HEK293 (cell line): Measurements from ENCODE around the gene ATP5MC3.

ENCODE experiments used
- GLIS1 ChIP-seq: fragments of 450-650 bp; formaldehyde crosslinking; IDR thresholded peaks from 2 replicates; pipeline ENCODE4 v1.5.1; 2016; ENCODE audit warnings: missing biosample characterization, missing genetic modification characterization
- KLF1 ChIP-seq: fragments of 450-650 bp; formaldehyde crosslinking; IDR thresholded peaks from 2 replicates; pipeline ENCODE4 v1.5.1; 2016; ENCODE audit warnings: missing biosample characterization, missing genetic modification characterization
- ZBTB1 ChIP-seq: fragments of 450-650 bp; formaldehyde crosslinking; IDR thresholded peaks from 2 replicates; pipeline ENCODE4 v1.5.1; 2016; ENCODE audit warnings: missing biosample characterization, missing genetic modification characterization
- ZNF112 ChIP-seq: fragments of 450-650 bp; formaldehyde crosslinking; IDR thresholded peaks from 2 replicates; pipeline ENCODE4 v1.5.0; 2017; ENCODE audit warnings: missing biosample characterization, missing genetic modification characterization
- ZNF121 ChIP-seq: fragments of 450-650 bp; formaldehyde crosslinking; IDR thresholded peaks from 2 replicates; pipeline ENCODE4 v1.5.1; 2016; ENCODE audit warnings: missing biosample characterization, missing genetic modification characterization
- ZNF157 ChIP-seq: fragments of 450-650 bp; formaldehyde crosslinking; IDR thresholded peaks from 2 replicates; pipeline ENCODE4 v1.5.1; 2016; ENCODE audit warnings: missing biosample characterization, missing genetic modification characterization
- ZNF214 ChIP-seq: fragments of 450-650 bp; formaldehyde crosslinking; IDR thresholded peaks from 2 replicates; pipeline ENCODE4 v1.5.1; 2017; ENCODE audit warnings: missing biosample characterization, mild to moderate bottlenecking, missing genetic modification characterization, borderline replicate concordance
- ZNF341 ChIP-seq: fragments of 450-650 bp; formaldehyde crosslinking; IDR thresholded peaks from 2 replicates; pipeline ENCODE4; 2016; ENCODE audit warnings: low read depth, missing biosample characterization, missing genetic modification characterization
- ZNF416 ChIP-seq: fragments of 450-650 bp; formaldehyde crosslinking; IDR thresholded peaks from 2 replicates; pipeline ENCODE4 v1.5.1; 2016; ENCODE audit warnings: missing biosample characterization, missing genetic modification characterization
- ZNF426 ChIP-seq: fragments of 450-650 bp; formaldehyde crosslinking; IDR thresholded peaks from 2 replicates; pipeline ENCODE4 v1.5.1; 2017; ENCODE audit warnings: missing biosample characterization, missing genetic modification characterization, mild to moderate bottlenecking, inconsistent platforms, moderate library complexity
- ZNF548 ChIP-seq: fragments of 450-650 bp; formaldehyde crosslinking; IDR thresholded peaks from 2 replicates; pipeline ENCODE4 v1.5.1; 2016; ENCODE audit warnings: missing biosample characterization, missing genetic modification characterization
- ZNF560 ChIP-seq: fragments of 450-650 bp; formaldehyde crosslinking; IDR thresholded peaks from 2 replicates; pipeline ENCODE4 v1.5.1; 2017; ENCODE audit warnings: missing biosample characterization, missing genetic modification characterization, borderline replicate concordance
- ZNF596 ChIP-seq: fragments of 450-650 bp; IDR thresholded peaks from 2 replicates; pipeline ENCODE4 v1.5.0; 2018; ENCODE audit warnings: missing biosample characterization, mild to moderate bottlenecking, missing genetic modification characterization, moderate library complexity
- ZNF621 ChIP-seq: fragments of 450-650 bp; formaldehyde crosslinking; IDR thresholded peaks from 2 replicates; pipeline ENCODE4 v1.5.1; 2017; ENCODE audit warnings: missing biosample characterization, missing genetic modification characterization
- ZNF658 ChIP-seq: fragments of 450-650 bp; formaldehyde crosslinking; IDR thresholded peaks from 2 replicates; pipeline ENCODE4; 2016; ENCODE audit warnings: missing biosample characterization, missing genetic modification characterization
- TF ChIP-seq, protein P1 (sequence below): fragments of 450-650 bp; formaldehyde crosslinking; IDR thresholded peaks from 2 replicates; pipeline ENCODE4 v1.5.1; 2016; ENCODE audit warnings: missing biosample characterization, missing genetic modification characterization
- TF ChIP-seq, protein P2 (sequence below): fragments of 450-650 bp; formaldehyde crosslinking; IDR thresholded peaks from 2 replicates; pipeline ENCODE4 v1.5.1; 2016; ENCODE audit warnings: missing biosample characterization, missing genetic modification characterization, borderline replicate concordance
- TF ChIP-seq, protein P3 (sequence below): fragments of 450-650 bp; formaldehyde crosslinking; IDR thresholded peaks from 2 replicates; pipeline ENCODE4 v1.5.0; 2017; ENCODE audit warnings: missing biosample characterization, missing genetic modification characterization, borderline replicate concordance
- TF ChIP-seq, protein P4 (sequence below): fragments of 450-650 bp; formaldehyde crosslinking; conservative IDR thresholded peaks from 2 replicates; pipeline ENCODE4 v1.5.1; 2016; ENCODE audit warnings: low read depth, missing biosample characterization, missing genetic modification characterization
- TF ChIP-seq, protein P5 (sequence below): fragments of 450-650 bp; formaldehyde crosslinking; IDR thresholded peaks from 2 replicates; pipeline ENCODE4 v1.5.1; 2016; ENCODE audit warnings: missing biosample characterization, missing genetic modification characterization
- TF ChIP-seq, protein P6 (sequence below): fragments of 450-650 bp; formaldehyde crosslinking; IDR thresholded peaks from 2 replicates; pipeline ENCODE4 v1.5.1; 2016; ENCODE audit warnings: missing biosample characterization, missing genetic modification characterization

ATP5MC3 gene

DNA sequence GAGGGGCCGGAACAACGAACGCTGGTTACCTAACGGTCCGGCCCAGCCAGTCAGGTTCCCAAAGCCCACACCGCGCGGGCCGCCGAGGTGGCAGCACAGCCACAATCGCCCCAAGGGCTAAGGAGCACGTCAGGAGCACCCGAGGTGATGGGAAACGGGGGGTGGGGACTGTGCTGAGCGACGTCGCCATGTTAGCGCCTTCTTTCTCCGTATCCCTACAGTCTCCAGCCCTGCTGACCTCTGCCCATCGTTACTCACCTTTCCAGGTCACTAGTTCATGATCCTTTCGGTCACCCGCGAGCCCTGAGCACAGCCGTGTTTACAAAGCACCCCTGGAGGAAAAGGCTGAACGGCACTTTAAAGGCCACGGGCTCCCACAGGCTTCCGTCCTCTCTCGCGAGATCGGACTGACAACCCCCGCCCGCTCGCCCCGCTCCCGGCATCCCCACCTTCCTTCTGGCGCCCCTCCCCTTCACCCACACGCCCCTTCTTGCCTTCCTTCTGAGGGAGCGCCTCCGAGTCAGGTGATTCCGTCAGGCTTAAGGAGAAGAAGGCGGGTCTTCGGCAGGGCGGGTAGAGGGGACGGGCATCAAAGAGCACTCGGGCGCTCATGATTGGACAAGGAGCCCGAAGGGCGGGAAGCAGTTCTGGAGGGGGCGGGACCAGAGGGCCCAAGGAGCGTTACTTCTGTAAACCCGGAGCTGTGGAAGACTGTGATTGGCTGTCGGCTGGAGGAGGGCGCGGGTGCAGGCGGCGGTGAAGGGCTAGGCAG is 13.5 kb downstream of the ATP5MC3 start, which contains the start of gene ATF2 (continued):
- TF ChIP-seq, protein P1, sequence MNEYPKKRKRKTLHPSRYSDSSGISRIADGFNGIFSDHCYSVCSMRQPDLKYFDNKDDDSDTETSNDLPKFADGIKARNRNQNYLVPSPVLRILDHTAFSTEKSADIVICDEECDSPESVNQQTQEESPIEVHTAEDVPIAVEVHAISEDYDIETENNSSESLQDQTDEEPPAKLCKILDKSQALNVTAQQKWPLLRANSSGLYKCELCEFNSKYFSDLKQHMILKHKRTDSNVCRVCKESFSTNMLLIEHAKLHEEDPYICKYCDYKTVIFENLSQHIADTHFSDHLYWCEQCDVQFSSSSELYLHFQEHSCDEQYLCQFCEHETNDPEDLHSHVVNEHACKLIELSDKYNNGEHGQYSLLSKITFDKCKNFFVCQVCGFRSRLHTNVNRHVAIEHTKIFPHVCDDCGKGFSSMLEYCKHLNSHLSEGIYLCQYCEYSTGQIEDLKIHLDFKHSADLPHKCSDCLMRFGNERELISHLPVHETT (tag by site-specific recombination), result no peak
- TF ChIP-seq, protein P2, sequence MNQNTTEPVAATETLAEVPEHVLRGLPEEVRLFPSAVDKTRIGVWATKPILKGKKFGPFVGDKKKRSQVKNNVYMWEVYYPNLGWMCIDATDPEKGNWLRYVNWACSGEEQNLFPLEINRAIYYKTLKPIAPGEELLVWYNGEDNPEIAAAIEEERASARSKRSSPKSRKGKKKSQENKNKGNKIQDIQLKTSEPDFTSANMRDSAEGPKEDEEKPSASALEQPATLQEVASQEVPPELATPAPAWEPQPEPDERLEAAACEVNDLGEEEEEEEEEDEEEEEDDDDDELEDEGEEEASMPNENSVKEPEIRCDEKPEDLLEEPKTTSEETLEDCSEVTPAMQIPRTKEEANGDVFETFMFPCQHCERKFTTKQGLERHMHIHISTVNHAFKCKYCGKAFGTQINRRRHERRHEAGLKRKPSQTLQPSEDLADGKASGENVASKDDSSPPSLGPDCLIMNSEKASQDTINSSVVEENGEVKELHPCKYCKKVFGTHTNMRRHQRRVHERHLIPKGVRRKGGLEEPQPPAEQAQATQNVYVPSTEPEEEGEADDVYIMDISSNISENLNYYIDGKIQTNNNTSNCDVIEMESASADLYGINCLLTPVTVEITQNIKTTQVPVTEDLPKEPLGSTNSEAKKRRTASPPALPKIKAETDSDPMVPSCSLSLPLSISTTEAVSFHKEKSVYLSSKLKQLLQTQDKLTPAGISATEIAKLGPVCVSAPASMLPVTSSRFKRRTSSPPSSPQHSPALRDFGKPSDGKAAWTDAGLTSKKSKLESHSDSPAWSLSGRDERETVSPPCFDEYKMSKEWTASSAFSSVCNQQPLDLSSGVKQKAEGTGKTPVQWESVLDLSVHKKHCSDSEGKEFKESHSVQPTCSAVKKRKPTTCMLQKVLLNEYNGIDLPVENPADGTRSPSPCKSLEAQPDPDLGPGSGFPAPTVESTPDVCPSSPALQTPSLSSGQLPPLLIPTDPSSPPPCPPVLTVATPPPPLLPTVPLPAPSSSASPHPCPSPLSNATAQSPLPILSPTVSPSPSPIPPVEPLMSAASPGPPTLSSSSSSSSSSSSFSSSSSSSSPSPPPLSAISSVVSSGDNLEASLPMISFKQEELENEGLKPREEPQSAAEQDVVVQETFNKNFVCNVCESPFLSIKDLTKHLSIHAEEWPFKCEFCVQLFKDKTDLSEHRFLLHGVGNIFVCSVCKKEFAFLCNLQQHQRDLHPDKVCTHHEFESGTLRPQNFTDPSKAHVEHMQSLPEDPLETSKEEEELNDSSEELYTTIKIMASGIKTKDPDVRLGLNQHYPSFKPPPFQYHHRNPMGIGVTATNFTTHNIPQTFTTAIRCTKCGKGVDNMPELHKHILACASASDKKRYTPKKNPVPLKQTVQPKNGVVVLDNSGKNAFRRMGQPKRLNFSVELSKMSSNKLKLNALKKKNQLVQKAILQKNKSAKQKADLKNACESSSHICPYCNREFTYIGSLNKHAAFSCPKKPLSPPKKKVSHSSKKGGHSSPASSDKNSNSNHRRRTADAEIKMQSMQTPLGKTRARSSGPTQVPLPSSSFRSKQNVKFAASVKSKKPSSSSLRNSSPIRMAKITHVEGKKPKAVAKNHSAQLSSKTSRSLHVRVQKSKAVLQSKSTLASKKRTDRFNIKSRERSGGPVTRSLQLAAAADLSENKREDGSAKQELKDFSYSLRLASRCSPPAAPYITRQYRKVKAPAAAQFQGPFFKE (tag by site-specific recombination), result no peak
- TF ChIP-seq, protein P3, sequence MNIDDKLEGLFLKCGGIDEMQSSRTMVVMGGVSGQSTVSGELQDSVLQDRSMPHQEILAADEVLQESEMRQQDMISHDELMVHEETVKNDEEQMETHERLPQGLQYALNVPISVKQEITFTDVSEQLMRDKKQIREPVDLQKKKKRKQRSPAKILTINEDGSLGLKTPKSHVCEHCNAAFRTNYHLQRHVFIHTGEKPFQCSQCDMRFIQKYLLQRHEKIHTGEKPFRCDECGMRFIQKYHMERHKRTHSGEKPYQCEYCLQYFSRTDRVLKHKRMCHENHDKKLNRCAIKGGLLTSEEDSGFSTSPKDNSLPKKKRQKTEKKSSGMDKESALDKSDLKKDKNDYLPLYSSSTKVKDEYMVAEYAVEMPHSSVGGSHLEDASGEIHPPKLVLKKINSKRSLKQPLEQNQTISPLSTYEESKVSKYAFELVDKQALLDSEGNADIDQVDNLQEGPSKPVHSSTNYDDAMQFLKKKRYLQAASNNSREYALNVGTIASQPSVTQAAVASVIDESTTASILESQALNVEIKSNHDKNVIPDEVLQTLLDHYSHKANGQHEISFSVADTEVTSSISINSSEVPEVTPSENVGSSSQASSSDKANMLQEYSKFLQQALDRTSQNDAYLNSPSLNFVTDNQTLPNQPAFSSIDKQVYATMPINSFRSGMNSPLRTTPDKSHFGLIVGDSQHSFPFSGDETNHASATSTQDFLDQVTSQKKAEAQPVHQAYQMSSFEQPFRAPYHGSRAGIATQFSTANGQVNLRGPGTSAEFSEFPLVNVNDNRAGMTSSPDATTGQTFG (tag by site-specific recombination), result no peak
- TF ChIP-seq GLIS1 (tag by site-specific recombination) (0 out of 2 replicates have a peak, but pooled peaks have one; percentile 16), ZNF658 (no peak), ZNF214 (tag by site-specific recombination) (no peak), ZNF596 (no peak), ZNF121 (no peak), KLF1 (tag by site-specific recombination) (peak; percentile 23; the same call in 1 of the 2 replicates), ZNF341 (peak; percentile 76), ZBTB1 (tag by site-specific recombination) (no peak), ZNF560 (tag by site-specific recombination) (no peak), ZNF621 (tag by site-specific recombination) (no peak), ZNF548 (tag by site-specific recombination) (no peak), ZNF157 (tag by site-specific recombination) (no peak), ZNF426 (no peak), ZNF112 (tag by site-specific recombination) (no peak), ZNF416 (tag by site-specific recombination) (no peak)
- TF ChIP-seq, protein P4, sequence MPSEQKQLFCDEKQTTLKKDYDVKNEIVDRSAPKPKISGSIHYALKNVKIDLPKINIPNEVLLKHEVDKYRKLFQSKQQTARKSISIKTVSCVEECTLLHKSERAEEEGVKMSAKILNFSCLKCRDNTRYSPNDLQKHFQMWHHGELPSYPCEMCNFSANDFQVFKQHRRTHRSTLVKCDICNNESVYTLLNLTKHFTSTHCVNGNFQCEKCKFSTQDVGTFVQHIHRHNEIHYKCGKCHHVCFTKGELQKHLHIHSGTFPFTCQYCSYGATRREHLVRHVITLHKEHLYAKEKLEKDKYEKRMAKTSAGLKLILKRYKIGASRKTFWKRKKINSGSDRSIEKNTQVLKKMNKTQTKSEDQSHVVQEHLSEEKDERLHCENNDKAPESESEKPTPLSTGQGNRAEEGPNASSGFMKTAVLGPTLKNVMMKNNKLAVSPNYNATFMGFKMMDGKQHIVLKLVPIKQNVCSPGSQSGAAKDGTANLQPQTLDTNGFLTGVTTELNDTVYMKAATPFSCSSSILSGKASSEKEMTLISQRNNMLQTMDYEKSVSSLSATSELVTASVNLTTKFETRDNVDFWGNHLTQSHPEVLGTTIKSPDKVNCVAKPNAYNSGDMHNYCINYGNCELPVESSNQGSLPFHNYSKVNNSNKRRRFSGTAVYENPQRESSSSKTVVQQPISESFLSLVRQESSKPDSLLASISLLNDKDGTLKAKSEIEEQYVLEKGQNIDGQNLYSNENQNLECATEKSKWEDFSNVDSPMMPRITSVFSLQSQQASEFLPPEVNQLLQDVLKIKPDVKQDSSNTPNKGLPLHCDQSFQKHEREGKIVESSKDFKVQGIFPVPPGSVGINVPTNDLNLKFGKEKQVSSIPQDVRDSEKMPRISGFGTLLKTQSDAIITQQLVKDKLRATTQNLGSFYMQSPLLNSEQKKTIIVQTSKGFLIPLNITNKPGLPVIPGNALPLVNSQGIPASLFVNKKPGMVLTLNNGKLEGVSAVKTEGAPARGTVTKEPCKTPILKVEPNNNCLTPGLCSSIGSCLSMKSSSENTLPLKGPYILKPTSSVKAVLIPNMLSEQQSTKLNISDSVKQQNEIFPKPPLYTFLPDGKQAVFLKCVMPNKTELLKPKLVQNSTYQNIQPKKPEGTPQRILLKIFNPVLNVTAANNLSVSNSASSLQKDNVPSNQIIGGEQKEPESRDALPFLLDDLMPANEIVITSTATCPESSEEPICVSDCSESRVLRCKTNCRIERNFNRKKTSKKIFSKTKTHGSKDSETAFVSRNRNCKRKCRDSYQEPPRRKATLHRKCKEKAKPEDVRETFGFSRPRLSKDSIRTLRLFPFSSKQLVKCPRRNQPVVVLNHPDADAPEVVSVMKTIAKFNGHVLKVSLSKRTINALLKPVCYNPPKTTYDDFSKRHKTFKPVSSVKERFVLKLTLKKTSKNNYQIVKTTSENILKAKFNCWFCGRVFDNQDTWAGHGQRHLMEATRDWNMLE, result peak; percentile 31; the same call in 1 of the 2 replicates
- TF ChIP-seq, protein P5, sequence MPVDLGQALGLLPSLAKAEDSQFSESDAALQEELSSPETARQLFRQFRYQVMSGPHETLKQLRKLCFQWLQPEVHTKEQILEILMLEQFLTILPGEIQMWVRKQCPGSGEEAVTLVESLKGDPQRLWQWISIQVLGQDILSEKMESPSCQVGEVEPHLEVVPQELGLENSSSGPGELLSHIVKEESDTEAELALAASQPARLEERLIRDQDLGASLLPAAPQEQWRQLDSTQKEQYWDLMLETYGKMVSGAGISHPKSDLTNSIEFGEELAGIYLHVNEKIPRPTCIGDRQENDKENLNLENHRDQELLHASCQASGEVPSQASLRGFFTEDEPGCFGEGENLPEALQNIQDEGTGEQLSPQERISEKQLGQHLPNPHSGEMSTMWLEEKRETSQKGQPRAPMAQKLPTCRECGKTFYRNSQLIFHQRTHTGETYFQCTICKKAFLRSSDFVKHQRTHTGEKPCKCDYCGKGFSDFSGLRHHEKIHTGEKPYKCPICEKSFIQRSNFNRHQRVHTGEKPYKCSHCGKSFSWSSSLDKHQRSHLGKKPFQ, result no peak
- TF ChIP-seq, protein P6, sequence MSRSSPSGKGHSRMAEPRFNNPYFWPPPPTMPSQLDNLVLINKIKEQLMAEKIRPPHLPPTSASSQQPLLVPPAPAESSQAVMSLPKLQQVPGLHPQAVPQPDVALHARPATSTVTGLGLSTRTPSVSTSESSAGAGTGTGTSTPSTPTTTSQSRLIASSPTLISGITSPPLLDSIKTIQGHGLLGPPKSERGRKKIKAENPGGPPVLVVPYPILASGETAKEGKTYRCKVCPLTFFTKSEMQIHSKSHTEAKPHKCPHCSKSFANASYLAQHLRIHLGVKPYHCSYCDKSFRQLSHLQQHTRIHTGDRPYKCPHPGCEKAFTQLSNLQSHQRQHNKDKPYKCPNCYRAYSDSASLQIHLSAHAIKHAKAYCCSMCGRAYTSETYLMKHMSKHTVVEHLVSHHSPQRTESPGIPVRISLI (tag by site-specific recombination), result no peak
